Liver (tissue), 9 donors: ENCODE results near the gene SLC20A1. TPM values are rescaled to one million over a fixed set of nuclear protein-coding genes. Genes with fewer than 3 reads are reported as not detected.

Source experiments
- DNase-seq: peaks from one replicate; pipeline ENCODE4 v3.0.0-alpha.2; 2017; ENCODE audit warnings: low spot score
- H3K27ac ChIP-seq, 2 donors: one replicate each; pipeline ENCODE4 v1.7.0; 2013; ENCODE audit warnings: inconsistent platforms in 2 of 2, low read length in 2 of 2, control low read depth in 1 of 2, low read depth in 1 of 2, mild to moderate bottlenecking in 1 of 2
- H3K27me3 ChIP-seq, 4 donors: one replicate each; pipeline versions ENCODE4 v1.6.1 to v1.7.0; 2013; ENCODE audit warnings: low read length in 3 of 4, inconsistent platforms in 1 of 4, mild to moderate bottlenecking in 1 of 4, moderate library complexity in 1 of 4; ENCODE audit not compliant: control insufficient read depth in 4 of 4, insufficient read depth in 4 of 4
- H3K36me3 ChIP-seq, 4 donors: one replicate each; pipeline versions ENCODE4 v1.6.1 to v1.7.0; 2013; ENCODE audit warnings: low read length in 3 of 4, mild to moderate bottlenecking in 3 of 4, low read depth in 1 of 4, moderate library complexity in 1 of 4; ENCODE audit not compliant: control insufficient read depth in 4 of 4, insufficient read depth in 3 of 4
- H3K4me1 ChIP-seq, 4 donors: one replicate each; pipeline versions ENCODE4 v1.6.1 to v1.7.0; 2013; ENCODE audit warnings: low read length in 3 of 4, mild to moderate bottlenecking in 3 of 4, moderate library complexity in 1 of 4; ENCODE audit not compliant: control insufficient read depth in 4 of 4, insufficient read depth in 4 of 4
- H3K4me3 ChIP-seq, 3 donors: one replicate each; pipeline versions ENCODE4 v1.6.1 to v1.7.0; 2013; ENCODE audit warnings: low read length in 3 of 3, control low read depth in 1 of 3, low read depth in 1 of 3, mild to moderate bottlenecking in 1 of 3
- H3K9ac ChIP-seq, 2 donors: one replicate each; pipeline ENCODE4 v1.7.0; 2013; ENCODE audit warnings: low read length in 2 of 2, mild to moderate bottlenecking in 2 of 2, moderate library complexity in 2 of 2, control low read depth in 1 of 2, low read depth in 1 of 2
- H3K9me3 ChIP-seq, 4 donors: one replicate each; pipeline versions ENCODE4 v1.6.1 to v1.7.0; 2013; ENCODE audit warnings: low read length in 3 of 4; ENCODE audit not compliant: control insufficient read depth in 4 of 4
- ATF3 ChIP-seq: IDR thresholded peaks from 2 replicates; pipeline ENCODE4 v1.6.1; 2016; ENCODE audit warnings: antibody characterized with exemption
- CTCF ChIP-seq: fragments of 150-350 bp; IDR thresholded peaks from 2 replicates; pipeline ENCODE4 v1.5.1; 2017; ENCODE audit warnings: improper control_type of control experiment, low read depth, low read length; ENCODE audit not compliant: missing input control
- EGR1 ChIP-seq, 2 donors: IDR thresholded peaks; 2 replicates each; pipeline ENCODE4 v1.6.1; 2016 to 2018; ENCODE audit warnings: antibody characterized with exemption in 2 of 2, low read depth in 2 of 2
- FOXA1 ChIP-seq: IDR thresholded peaks from 2 replicates; pipeline ENCODE4 v1.6.1; 2016; ENCODE audit warnings: antibody characterized with exemption
- FOXA2 ChIP-seq: IDR thresholded peaks from 2 replicates; pipeline ENCODE4 v1.6.1; 2016; ENCODE audit warnings: antibody characterized with exemption
- GABPA ChIP-seq, 2 donors: IDR thresholded peaks in 1 of 2; conservative IDR thresholded peaks in 1 of 2; 2 replicates each; pipeline ENCODE4 v1.6.1; 2016; ENCODE audit warnings: antibody characterized with exemption in 2 of 2, mild to moderate bottlenecking in 1 of 2, moderate library complexity in 1 of 2
- HNF4A ChIP-seq, 2 donors: conservative IDR thresholded peaks; 2 replicates each; pipeline ENCODE4 v1.6.1; 2016; ENCODE audit warnings: antibody characterized with exemption in 2 of 2, mild to moderate bottlenecking in 2 of 2
- HNF4G ChIP-seq: IDR thresholded peaks from 2 replicates; pipeline ENCODE4 v1.6.1; 2016; ENCODE audit warnings: antibody characterized with exemption
- JUND ChIP-seq, 2 donors: IDR thresholded peaks; 2 replicates each; pipeline ENCODE4 v1.6.1; 2016; ENCODE audit warnings: antibody characterized with exemption in 2 of 2
- MAX ChIP-seq: IDR thresholded peaks from 2 replicates; pipeline ENCODE4 v1.6.1; 2016; ENCODE audit warnings: antibody characterized with exemption
- NR2F2 ChIP-seq: IDR thresholded peaks from 2 replicates; pipeline ENCODE4 v1.6.1; 2016; ENCODE audit warnings: antibody characterized with exemption
- RAD21 ChIP-seq, 2 donors: IDR thresholded peaks; 2 replicates each; pipeline ENCODE4 v1.6.1; 2016; ENCODE audit warnings: antibody characterized with exemption in 2 of 2, mild to moderate bottlenecking in 2 of 2
- RXRA ChIP-seq, 2 donors: IDR thresholded peaks; 2 replicates each; pipeline ENCODE4 v1.6.1; 2017 to 2018; ENCODE audit warnings: antibody characterized with exemption in 2 of 2, mild to moderate bottlenecking in 1 of 2
- SP1 ChIP-seq: IDR thresholded peaks from 2 replicates; pipeline ENCODE4 v1.6.1; 2018; ENCODE audit warnings: antibody characterized with exemption, mild to moderate bottlenecking
- YY1 ChIP-seq: IDR thresholded peaks from 2 replicates; pipeline ENCODE4 v1.6.1; 2016; ENCODE audit warnings: antibody characterized with exemption, mild to moderate bottlenecking
- ZBTB33 ChIP-seq: IDR thresholded peaks from 2 replicates; pipeline ENCODE4 v1.6.1; 2016; ENCODE audit warnings: antibody characterized with exemption
- WGBS: extraction: QIAGEN DNeasy Blood & Tissue Kit; methylation state at CpG from one replicate; pipeline ENCODE4 v1.1.7; 2013; 5-methylcytosine and 5-hydroxymethylcytosine counted together
- polyA plus RNA-seq, 2 donors: library from polyadenylated mRNA; stranded (reverse) in 1 of 2; unstranded in 1 of 2; fragments of 200-250 nt in 1 of 2; fragments of >200 nt in 1 of 2; fragmentation: Nextera tagmentation in 1 of 2; extraction: Ambion mirVana in 1 of 2; gene quantifications; one replicate each; pipeline versions ENCODE4 v1.2.1 to v1.2.3, GENCODE V29; 2013 to 2015
- total RNA-seq, 2 donors: library from RNA; depleted of rRNA; stranded (reverse); fragments of >200 nt; gene quantifications; one replicate each; pipeline ENCODE4 v1.2.3, GENCODE V29; 2014
- donor health status: healthy.
- donor health status: healthy.
- donor health status: healthy.
- donor health status: healthy.
- donor health status: healthy.

SLC20A1 gene
- total and polyA plus RNA-seq, 4 donors: 15.3 to 56.9 (median 20.0) TPM

- TF ChIP-seq ZBTB33: no peak
- no peak for TF ChIP-seq JUND (IDR thresholded peaks at IDR 0.05)
- TF ChIP-seq ATF3: no peak
- TF ChIP-seq GABPA (IDR thresholded peaks at IDR 0.05 in 1 of 2, conservative IDR thresholded peaks at IDR 0.05 in 1 of 2): no peak
- TF ChIP-seq MAX: no peak
- no peak for TF ChIP-seq SP1
- no peak for TF ChIP-seq YY1
- no peak for TF ChIP-seq HNF4A (conservative IDR thresholded peaks at IDR 0.05)
- TF ChIP-seq RXRA (IDR thresholded peaks at IDR 0.05): no peak
- TF ChIP-seq RAD21 (IDR thresholded peaks at IDR 0.05): no peak
- TF ChIP-seq EGR1 (IDR thresholded peaks at IDR 0.05; ENCODE audit: low read depth in 2 of 2): no peak
- TF ChIP-seq FOXA1: no peak
Measured at GRCh38 chr2:112703684-112704083, 57.9 kb downstream of the SLC20A1 start (continued).

- 90% methylated on average over 4 of the region's 4 CpGs for WGBS
- no peak for DNase-seq
- no peak overlapping the region for H3K27ac ChIP-seq
Measured at GRCh38 chr2:112705575-112705974, 59.8 kb downstream of the SLC20A1 start.

More at GRCh38 chr2:112705575-112705974, 59.8 kb downstream of the SLC20A1 start:
- no peaks in the 10 kb centered on the region for H3K9me3 ChIP-seq
- TF ChIP-seq HNF4G (no peak), YY1 (no peak), RXRA (IDR thresholded peaks at IDR 0.05) (no peak), JUND (IDR thresholded peaks at IDR 0.05) (no peak), CTCF (no peak), MAX (no peak), FOXA2 (no peak), SP1 (no peak), FOXA1 (no peak), HNF4A (conservative IDR thresholded peaks at IDR 0.05) (no peak), RAD21 (IDR thresholded peaks at IDR 0.05) (no peak), NR2F2 (no peak), ATF3 (no peak), GABPA (IDR thresholded peaks at IDR 0.05 in 1 of 2, conservative IDR thresholded peaks at IDR 0.05 in 1 of 2) (no peak)
- no peaks in the 10 kb centered on the region for H3K36me3 ChIP-seq
- no peaks in the 10 kb centered on the region for H3K27me3 ChIP-seq
- H3K4me1 ChIP-seq: no peaks in the 10 kb centered on the region
- H3K9ac ChIP-seq: no peak overlapping the region
- no peak overlapping the region for H3K4me3 ChIP-seq
